GM18526 (cell line): Measurements from ENCODE around the gene WNT6.

Experiments
- POLR2A ChIP-seq: IDR thresholded peaks from 3 replicates; pipeline ENCODE4 v1.6.1; 2011; ENCODE audit not compliant: insufficient read length; ENCODE audit errors: extremely low read depth

WNT6 gene

DNA sequence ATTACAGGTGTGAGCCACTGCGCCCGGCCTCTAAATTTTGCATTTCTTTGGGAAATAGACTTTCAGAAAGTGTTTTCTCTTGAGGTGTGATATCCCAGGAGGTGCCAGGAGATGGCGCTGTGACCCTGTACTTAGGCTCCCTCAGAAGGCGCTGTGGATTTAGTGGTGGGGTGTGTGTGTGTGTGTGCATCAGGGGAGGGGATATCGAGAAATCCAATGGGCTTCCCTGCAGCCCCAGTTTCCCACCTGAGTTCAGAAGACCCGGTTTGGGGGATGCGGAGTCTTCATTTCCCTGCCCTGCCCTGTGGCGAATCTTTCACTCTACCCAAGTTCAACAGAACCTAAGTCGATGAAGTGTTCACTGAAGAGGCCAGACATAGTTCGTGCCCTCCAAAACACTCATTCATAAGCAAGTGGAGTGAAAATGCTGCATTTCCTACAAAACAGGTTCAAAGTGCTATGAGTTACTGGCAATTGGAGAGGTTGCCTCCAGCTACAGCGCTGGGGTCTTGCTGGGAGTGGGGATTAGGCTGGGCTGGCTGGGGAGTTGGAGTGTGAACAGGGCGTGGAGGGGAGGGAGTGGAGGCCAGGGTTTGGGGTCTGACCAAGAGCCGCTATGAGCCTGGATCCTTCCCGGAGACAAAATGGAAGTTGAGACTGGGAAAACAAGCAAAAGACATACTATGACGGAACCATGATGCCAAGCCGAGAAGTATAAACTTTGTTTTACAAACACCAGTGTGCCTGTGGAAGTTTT, 6.5 kb upstream of the WNT6 start:
- TF ChIP-seq POLR2A = no peak

DNA sequence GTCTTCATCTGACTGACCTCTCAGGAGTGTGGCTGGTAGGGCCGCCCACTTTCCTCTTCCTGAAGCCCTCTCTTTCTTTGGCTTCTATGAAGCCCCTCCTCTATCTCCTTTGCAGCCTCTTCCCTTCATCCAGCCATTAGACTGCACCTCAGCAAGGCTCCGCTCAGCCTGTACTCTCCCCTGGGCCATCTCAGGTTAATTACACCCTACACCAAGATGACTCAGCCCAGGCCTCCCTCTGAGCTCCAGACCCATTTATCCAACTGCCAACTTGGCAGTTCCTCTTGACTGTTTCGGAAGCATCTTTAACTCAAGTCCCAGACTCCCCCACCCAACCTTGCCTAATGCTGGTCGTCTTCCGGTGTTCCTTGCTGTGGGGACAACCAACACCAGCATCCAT, 5.8 kb upstream of the WNT6 start:
- no peak for TF ChIP-seq POLR2A

DNA sequence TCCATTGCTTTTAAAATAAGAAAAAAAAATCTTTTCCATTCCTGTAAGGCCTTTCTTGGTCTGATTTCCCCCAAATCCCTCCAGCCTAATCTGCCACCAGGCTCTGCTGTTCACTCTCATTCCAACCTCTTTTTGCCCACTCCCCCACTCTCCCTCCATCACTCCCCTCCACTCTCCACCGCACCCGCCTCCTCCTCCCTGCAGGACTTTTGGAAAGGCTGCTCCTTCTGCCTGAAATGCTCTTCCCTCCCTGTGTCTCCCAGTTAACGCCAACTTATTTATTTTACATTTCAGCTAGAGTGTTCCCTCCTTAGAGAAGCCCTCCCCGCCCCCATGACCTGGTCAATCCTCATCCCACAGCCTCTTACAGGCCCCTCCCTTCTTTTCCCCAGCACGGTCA, 4.7 kb upstream of the WNT6 start:
- no peak for TF ChIP-seq POLR2A

GRCh38 chr2:218855305-218856166, 4.1 kb upstream of the WNT6 start:
- TF ChIP-seq POLR2A = no peak

DNA sequence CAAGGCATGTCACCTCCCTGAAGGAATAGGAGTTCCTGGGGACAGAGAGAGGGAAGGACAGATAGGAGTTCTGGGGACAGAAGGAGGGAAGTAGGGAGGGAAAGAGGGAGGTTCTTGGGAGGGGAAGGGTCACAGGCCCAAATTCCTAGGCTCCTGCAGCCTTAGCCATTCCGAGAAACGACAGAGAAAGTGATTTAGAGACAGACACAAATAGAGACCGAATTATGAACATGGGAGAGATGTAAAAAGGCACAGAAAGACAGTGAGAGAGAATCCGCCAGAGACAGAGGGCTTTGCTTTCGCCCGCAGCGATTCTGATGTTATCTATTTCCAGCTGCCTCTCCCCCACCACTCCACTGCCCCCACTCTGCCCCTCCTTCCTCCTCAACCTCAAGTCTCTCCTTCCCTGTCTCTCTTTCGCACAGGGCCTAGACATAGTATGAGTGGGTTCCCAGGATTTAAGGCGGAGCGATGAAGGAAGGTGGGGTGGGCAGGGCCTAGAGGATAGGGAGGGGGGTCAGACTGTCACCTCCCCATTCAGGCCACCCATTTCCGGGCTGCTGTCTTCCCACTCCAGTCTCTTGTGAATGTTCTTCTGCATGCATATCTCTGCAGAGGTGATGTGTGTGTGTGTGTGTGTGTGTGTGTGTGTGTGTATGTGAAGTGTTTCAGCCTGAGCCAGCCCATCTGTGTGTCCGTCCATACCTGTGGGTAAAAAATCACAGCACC, 3.3 kb upstream of the WNT6 start:
- TF ChIP-seq POLR2A = no peak

DNA sequence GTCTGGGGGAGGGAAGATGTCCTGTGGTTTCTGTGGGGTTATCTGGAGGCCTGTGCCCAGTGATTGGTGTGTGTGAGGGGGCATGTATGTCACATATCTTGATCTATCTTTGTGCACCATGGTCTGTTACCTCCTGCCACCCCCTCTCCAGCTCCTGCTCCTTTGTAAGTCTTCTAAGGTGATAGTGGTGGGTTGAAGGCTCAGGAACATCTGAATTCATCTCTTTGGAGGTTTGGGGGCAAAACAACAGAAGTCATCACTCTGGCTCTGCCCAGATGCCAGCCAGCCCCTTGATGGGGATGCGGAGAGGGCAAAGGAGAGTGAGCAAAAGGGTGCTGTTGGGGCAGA, 2.7 kb upstream of the WNT6 start:
- TF ChIP-seq POLR2A = no peak

DNA sequence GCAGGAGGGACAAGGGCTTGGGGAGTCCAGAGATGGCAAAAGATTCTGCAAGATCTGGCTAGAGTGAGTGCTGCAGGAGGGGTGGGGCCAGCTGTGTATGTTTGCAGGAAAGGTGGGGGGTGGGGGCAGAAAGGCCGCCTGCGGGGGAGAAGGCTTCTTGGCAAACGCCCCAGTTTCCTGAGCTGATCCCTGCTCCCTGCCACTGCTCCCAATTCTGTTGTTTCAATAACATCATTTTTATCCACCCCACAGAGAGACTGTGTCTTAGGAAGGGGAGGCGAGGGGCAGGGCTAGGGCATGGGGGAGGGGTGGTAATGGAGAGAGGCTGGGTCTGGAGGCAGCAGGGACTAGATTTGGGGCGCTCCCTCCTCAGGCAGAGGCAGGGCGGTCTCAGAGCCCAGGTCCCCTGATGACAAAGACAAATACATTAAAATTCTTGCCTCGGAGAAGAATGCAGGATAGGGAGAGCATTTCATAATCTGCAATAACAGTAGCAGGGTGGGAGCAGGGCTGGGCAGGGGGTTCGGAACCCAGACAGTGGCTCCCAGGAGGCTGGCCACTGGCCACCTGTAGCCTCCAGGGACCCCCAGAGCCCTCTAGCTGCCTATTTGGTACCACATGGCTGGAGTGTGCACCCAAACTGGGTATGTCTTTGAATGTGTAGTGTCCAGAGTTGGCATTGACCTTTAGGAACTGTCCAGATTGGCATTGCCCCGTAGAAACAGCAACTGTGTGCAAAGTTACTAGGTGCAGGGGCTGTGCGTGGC, 2.1 kb upstream of the WNT6 start:
- TF ChIP-seq POLR2A = no peak

GRCh38 chr2:218858138-218858445, 1.5 kb upstream of the WNT6 start:
- TF ChIP-seq POLR2A = no peak

GRCh38 chr2:218858671-218859555, 692 bp upstream of the WNT6 start:
- no peak for TF ChIP-seq POLR2A

DNA sequence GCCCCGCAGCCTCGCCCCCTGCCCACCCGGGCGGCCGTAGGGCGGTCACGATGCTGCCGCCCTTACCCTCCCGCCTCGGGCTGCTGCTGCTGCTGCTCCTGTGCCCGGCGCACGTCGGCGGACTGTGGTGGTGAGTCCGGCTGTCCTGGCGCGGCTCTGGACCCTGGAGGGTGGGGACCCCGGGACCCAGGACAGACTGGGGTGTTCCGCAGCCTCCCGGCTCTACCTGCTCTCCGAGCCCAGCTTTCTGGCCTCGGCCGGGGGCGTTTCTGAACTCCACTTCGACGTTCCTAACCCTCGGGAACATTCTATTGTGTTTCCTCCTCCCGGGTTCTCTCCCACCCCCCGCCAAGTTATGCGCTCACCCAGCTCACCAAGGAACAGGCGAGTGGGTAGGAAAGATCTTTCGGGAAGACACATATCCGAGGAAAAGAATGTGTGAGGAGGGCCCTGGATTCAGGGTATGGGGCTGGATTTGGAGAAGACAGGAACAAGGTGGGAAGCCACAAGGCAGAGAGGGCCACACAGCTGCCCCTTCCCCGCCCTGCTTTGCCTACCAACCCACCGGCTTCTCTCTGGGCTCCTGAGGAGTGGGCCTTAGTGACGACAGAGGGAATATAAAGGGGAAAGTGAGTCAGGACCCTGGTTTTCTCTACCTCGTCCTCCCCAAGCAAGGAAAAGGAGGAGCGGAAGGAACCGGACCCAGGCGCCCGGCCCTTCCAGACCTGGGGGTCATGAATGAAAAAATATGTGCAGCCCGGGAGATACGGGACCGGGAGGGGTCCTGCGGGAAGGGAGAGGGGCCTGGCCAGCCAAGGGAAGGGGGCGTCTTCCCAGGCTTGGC, 605 bp downstream of the WNT6 start:
- no peak for TF ChIP-seq POLR2A

- no peak for TF ChIP-seq POLR2A
Observed at GRCh38 chr2:218860950-218861381, 1.4 kb downstream of the WNT6 start.

- no peak for TF ChIP-seq POLR2A
Observed at GRCh38 chr2:218861645-218862318, 2.2 kb downstream of the WNT6 start.

- TF ChIP-seq POLR2A = no peak
Observed at GRCh38 chr2:218863021-218863520, 3.5 kb downstream of the WNT6 start.
